GM13976 (cell line): ENCODE measurements around the gene SEMA5A.

ENCODE experiments used
- DNase-seq: peaks from one replicate; pipeline ENCODE4 v3.0.0; 2012; ENCODE audit warnings: low spot score
- CTCF ChIP-seq: IDR thresholded peaks from 2 replicates; pipeline ENCODE4 v1.5.1; 2012; ENCODE audit warnings: borderline replicate concordance, mild to moderate bottlenecking; ENCODE audit not compliant: insufficient read depth; ENCODE audit errors: extremely low read depth, missing control alignments, control extremely low read depth
- in situ Hi-C: fragments of 300-500 bp; cut with MboI; formaldehyde crosslinking; loops from one replicate; pipeline ENCODE4 v1.12.0; 2022; ENCODE audit warnings: low sequenced_read_pairs, mixed read lengths, inconsistent platforms; ENCODE audit not compliant: unreplicated experiment

SEMA5A gene

DNA sequence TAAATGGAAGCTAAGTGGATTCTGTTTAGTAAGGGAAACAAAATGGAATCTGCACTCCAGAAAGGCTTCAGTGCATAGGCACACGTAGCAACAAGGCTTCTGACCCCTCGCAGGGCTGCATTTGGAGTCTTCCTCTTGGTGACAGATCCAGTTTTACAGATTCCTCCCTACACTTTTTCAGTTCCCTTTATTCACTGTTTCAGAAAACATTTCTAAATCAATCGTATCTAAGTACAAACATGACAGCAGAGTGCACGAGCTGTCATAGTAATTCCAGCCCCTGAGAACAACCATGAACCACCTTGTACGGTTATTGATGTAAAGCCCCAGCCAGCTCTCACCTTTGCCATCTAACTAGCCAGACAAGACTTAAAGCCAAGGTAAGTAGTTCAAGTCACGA lies 491.6 kb downstream of the SEMA5A start:
- in situ Hi-C loops = no loop called here
- no peak for DNase-seq
- no peak for TF ChIP-seq CTCF

- TF ChIP-seq CTCF = no peak
- DNase-seq = no peak
- in situ Hi-C loops = no loop called here
Measured at GRCh38 chr5:9052421-9052820, 493.5 kb downstream of the SEMA5A start.

- in situ Hi-C loops = no loop called here
- TF ChIP-seq CTCF = no peak
- no peak for DNase-seq
Measured at GRCh38 chr5:9051779-9052178, 494.1 kb downstream of the SEMA5A start.

- in situ Hi-C loops = no loop called here
- DNase-seq = no peak
Measured at GRCh38 chr5:9047932-9048331, 497.9 kb downstream of the SEMA5A start.

GRCh38 chr5:9046756-9047481 lies 499.0 kb downstream of the SEMA5A start:
- no peak for TF ChIP-seq CTCF
- DNase-seq = no peak
- in situ Hi-C loops = no loop called here

More at GRCh38 chr5:9047932-9048331, 497.9 kb downstream of the SEMA5A start:
- TF ChIP-seq CTCF = no peak

GRCh38 chr5:9045946-9046345 lies 499.9 kb downstream of the SEMA5A start:
- DNase-seq = no peak
- in situ Hi-C loops = no loop called here
- no peak for TF ChIP-seq CTCF
